Measurements from ENCODE around the gene VPS41.

- TF ChIP-seq CTCF (conservative IDR thresholded peaks at IDR 0.05; ENCODE audit: low read length) (no peak), EZH2phosphoT487 (IDR thresholded peaks at IDR 0.05; ENCODE audit: borderline replicate concordance) (no peak)
Measured at GRCh38 chr7:38723327-38723726, 185.7 kb downstream of the VPS41 start.

All from Loucy (cell line).